D341Med (cell line): Measurements from ENCODE around the gene FRMD4A.
"Not testable (repeated sequence)": the region's sequence is repeated elsewhere in the genome, so short reads cannot be mapped to it uniquely, and the experiment has no call there.

Source experiments
- DNase-seq: peaks from one replicate; pipeline ENCODE4 v3.0.0; 2012; ENCODE audit warnings: low spot score

FRMD4A gene

DNA sequence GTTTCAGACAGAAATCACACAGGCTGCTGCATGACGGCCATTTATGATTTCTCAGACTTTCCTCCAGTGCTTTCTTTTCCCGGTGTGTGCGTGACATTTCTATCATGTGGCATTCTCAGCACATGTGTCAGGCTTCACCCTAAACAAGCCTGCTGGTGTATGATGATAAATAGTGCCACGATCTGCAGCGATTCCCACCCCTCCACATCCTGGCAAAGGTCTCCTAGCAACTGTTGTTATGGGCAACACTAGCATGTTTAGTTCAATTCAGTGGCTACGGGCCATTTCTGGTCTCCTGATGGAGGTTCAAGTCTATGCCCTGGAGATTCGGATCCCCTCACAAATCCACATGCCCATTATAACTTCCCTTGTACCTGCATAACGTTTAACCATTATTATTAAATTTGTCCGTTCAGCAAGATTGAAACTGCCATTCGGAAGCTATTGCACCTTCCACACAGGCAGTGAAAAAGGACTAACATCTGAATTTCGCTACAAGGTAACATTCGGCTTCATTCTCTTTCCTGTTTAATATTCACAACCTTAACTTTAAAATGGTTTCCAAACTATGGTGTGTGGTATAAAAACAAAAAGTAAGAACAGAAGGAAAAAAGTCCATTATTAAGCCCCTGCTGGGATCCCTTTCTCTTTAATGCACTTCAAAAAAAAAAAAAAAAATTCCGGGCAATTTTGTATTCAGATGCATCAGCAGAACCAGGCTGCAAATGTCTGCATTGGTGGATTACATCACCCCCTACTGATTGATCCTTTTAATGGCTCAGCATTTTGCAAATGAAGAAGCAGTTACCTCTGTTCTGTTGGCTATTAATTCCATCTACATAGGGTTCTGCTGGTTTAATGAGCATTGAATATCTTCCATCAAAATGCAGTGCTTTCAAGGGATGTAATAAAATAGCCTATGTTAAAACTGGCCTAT, 90.2 kb downstream of the FRMD4A start:
- no peak for DNase-seq

DNA sequence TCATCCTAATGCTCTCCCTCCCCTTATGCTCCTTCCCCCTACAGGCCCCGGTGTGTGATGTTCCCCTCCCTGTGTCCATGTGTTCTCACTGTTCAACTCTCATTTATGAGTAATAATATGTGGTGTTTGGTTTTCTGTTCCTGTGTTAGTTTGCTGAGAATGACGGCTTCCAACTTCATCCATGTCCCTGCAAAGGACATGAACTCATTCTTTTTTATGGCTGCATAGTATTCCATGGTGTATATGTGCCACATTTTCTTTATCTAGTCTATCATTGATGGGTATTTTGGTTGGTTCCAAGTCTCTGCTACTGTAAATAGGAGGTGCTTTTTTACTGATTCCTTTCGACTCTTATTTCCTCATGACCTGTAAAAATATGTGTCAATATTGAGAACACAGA, 92.1 kb downstream of the FRMD4A start:
- DNase-seq, result not testable (repeated sequence)

DNA sequence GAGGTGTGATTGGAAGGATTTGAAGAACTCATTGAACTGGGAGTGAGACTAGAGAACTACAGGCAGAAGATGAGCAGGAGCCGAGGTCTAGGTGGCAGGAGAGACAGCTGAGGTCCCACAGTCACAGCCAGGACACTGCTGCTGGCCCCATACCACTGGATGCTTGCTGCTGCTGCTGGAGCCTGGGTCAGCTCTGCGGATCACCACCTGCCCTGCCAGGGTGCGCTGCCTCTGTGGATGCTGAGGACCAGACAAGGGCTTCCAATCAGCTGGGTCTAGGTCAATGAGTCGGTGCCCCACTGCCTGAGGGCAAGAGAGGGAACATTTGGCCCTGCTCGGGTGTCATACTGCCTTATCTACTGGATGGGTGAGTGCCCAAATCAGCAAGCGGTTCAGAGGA, 94.4 kb downstream of the FRMD4A start:
- no peak for DNase-seq

DNA sequence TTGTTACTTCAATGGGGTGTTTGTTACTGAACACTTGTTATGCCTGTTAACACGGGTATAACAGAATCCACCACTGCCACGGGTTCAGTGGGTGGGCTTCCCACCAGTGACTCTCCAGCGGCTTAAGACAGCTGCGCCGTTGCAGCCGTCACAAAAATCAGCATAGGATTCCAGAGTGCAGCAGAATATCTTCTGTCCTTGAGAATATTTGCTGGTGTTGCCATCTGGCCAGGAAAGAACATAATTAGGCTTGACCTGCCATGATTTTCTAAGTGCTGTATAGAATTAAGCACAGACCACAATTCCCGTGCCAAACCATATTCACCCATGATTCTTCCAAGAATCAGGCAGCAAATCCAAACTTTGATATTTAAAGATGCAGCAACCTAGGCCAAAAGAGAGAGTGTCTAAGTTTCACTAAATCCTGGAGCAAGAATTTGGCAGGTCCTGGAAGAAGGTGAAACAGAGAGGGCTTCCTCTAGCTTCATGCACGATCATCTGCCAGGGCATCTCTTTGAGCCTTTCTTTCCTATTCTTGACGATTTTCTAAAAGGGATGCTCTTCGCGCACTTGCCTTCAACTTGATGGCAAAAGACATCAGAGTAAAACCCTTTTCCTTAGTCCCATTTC, 95.0 kb downstream of the FRMD4A start:
- DNase-seq, result no peak

DNA sequence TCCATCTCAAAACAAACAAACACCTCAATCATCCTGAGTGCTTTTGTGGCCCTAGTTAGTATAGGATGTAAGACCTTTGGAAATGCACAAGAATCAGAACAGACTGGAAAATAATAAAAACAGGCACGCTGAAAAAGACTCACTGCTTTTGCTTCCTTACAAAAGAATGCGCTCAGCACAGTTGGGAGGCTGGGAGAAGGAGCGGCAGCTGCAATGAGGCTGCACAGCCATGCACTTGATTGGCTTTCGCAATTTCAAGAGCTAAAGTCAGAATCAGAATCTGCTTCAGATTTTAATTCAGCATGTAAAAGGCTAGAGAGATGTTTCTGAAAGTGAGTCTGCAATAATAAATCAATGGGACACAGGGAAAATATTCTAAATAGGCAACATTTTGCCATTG, 97.2 kb downstream of the FRMD4A start:
- no peak for DNase-seq

DNA sequence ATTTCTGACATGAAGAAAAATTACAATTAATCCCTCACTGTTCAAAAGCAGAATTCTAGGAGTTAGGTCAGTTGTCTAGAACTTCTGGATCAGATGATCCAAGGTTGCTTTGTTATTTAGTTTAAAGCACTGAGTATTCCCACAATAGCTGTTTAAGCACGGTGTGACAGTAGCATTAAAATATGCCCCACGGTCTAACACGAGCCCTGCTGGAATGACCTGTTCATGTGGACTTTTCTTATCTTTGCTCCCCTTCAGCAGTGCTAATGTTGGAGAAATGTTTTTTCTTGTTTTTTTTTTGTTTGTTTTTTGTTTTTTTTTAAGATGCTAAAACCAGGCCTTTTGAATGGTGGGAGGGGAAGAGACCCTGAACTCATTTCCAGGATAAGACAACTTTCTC, 101.9 kb downstream of the FRMD4A start:
- DNase-seq, result not testable (repeated sequence)

DNA sequence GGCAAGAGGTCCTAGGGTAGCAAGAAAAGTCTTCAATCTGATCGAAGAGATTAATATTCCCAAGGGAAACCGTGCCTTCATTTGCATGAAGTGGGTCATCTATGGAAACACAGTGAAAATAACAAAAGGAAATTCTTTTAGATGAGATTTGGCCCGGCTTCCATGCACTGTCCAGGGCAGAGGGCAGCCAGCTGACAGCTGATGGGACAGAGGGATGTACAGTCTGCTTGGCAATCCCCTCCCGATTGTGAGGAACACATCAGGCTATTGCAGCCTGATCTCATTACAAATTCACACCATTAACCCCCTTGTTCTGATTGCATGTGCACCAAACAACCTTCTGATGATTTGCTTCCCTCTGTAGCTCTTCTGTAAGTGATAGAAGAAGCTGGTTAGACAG, 105.3 kb downstream of the FRMD4A start:
- no peak for DNase-seq

DNA sequence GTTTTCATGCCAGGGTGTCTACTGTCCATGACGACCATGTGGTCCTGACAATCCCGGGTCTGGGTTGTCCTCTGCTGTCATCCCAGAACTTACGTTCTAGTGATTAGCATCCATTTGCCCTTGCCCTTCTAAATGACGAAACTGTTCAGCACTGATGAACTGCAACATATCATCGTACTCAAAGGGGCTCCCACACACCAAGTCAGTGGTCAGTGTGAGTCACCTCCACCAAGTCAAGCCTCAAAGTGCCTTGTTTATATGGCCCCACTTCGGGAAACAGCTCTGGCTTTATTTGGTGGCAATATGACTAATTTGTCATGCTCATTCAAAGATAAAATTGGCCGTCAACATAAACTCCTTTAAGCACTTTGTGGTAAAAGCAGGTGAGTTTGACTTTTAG, 110.7 kb downstream of the FRMD4A start:
- DNase-seq, result no peak

DNA sequence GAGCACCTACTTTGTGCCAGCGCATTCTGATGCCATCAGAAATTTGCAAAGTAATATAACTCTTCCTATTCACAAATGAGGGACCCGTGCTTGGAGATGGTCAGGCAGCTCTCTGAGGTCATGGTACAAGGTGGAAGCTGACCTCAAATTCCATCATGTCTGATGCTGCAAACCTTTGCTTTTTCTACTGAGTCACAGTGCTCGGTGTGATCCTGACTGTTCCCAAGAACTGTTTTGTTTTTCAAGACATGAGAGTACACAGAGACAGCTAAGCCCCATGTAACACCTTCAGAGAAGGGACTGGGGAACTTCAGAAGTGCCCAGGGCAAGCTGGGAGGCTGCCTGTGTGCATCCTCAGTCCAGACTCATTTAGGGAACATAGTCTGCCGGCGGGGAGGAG, 111.3 kb downstream of the FRMD4A start:
- no peak for DNase-seq

DNA sequence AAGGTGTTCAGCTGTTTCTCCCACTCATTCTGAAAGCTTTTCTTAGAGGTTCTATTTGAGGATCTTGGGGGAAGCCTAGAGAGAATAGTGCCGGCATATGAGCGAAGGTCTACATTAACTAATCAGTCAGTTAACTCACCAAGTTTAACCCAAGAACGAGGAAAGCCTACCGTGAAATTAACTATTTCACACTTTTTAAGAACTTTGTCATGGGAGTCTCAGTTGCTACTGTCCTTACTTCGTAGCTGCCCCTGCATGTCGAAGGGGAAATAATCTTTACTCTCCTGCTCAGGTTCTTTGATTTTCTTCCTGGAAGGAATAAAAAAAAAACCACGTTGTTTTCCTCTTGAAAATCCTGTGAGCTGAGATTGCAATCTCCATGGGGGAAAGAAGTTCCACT, 115.1 kb downstream of the FRMD4A start:
- no peak for DNase-seq

DNA sequence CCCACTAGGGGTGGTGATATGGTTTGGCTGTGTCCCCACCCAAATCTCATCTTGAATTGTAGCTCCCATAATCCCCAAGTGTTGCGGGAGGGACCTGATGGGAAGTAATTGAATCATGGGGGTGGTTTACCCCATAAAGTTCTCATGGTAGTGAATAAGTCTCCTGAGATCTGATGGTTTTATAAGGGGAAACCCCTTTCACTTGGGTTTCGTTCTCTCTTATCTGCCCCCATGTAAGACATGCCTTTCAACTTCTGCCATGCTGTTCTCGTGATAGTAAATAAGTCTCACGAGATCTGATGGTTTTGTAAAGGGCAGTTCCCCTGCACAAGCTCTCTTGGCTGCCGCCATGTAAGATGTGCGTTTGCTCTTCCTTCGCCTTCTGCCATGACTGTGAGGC, 117.0 kb downstream of the FRMD4A start:
- not testable (repeated sequence) for DNase-seq

DNA sequence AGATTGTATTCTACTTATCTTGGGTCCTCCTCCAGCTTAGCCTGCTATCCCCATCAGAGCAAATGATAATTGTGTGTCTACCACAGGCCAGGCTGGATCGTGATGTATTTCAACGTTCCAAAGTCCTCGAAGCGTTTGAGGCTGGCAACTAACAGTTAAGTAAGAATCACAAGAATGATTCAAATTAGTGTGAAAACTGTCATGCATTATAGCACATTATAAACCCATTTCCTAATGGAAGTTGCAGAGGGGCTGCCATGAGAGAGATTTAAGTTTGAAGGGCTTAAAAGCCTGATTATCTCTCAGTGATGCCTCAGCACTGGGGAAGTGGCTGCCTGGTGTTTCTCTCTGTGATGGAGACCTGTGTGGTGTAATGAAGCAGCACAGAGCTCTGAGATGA, 119.1 kb downstream of the FRMD4A start:
- no peak for DNase-seq

DNA sequence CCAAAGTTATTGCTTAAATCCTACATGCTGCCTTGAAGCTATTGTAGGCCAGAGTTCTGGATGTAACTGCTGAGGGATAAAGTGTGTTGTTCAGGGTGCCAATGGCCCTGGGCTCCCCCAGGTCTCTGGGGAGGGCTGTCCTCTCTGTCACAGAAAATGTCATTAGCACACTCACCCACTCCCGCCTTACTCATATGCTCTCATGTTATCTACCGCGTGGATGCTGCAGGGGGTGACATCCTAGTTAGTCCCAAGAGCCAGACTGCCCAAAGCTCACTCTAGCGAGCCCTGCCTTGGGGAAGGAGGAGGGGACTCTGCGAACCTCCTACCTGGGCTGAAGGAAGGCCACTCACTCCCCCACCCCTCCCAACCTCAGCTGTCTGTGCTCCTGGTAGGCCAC, 122.5 kb downstream of the FRMD4A start:
- DNase-seq, result no peak

DNA sequence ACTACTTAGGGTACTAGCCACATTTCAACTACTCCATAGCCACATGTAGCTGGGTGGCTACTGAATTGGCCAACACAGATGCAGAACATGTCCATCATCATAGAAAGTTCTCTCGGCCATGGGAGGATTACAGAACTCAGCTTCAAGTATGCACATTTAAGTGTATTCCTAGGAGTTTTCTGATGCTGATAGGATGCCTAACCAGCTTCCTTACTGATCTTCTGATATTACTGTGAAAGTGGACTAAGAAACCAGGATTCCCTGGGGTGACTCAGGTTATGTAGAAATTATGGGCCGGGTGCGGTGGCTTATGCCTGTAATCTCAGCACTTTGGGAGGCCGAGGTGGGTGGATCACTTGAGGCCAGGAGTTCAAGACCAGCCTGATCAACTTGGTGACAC, 125.5 kb downstream of the FRMD4A start:
- no peak for DNase-seq

DNA sequence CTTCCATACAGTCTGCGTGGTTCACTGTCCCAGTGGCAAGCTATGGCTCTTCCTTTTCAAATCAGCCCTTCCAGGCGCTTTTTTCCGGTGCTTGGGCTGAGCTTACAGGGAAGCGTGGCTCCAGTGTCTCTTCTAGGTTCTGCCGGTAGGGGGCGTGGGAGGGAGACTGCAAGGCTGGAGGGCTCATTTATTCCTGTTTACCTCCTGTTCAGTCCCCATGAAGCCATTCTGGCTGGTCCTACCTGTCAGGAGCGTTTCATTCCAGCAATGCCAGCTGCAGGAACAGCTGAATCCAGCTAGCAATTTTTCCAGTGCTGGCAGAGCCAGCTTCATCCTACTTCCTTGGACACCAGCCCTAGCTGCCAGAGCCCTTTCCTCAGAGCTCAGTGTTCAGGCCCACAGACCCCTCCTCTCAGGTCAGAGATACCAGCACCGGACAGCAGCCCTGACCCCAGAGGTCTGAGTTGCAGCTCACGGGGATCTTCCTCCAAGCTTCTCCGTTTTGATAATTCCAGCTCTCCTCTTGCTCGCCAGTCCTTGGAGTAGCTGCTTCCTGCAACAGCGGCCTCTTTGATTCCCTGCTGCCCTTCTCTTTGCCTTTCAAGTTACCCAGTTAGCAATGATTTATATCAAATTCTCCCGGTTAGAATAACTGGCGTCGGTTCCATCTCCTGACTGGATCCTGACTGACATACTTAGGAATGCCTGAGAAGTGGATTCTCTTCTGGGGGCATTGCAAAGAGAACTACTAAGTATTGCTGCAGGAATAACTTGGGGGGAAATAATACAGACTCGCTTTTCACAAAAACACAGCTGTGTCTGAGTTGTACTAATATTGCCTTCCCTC, 129.8 kb downstream of the FRMD4A start:
- no peak for DNase-seq

DNA sequence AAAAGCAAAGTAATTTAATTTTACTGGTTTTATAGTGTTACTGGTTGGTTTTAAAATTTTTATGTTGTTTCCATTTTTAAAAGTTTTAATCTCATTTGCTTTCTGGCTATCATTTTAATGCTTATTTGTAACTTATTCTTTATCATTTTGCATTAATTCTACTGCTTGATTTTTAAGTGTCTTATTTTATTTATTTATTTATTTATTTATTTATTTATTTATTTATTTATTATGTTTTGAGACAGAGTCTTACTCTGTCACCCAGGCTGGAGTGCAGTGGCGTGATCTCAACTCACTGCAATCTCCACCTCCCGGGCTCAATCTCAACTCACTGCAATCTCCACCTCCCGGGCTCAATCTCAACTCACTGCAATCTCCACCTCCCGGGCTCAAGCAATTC, 131.6 kb downstream of the FRMD4A start:
- DNase-seq, result not testable (repeated sequence)

DNA sequence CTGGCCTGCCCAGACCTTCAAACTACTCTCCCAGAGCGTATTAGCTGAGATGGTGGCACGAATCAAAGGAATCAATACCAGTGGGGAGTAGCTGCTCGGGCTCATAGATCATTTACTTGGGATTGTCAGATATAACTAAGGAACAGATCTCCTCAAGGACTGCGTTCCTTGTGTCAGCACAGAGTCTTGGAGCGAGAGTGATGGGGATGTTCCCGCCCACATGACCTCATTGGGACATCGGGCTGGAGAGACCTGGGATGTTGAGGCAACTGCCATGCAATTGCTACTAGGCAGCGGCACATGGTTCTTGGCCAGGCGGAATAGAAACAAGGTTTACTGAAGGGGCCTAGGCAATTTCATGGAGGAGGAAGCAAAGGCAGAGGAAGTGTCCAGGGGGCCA, 132.6 kb downstream of the FRMD4A start:
- no peak for DNase-seq

DNA sequence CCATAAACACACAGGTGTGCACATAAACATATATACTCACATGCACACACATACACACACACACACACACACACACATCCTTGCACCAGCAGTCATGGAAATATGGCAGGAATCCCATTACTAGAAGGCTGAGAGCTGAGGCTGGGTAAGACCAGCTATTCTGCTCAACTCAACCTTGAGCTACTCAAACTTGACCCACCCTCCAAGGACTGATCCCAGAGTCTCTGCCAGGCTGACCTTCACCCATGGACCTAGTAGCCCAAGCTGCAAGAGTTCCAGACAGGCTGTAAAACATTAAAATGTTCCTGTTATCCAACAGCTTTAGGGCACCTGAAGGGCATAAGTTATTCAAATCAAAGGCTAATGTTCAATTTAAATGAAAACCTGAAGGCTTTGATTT, 134.6 kb downstream of the FRMD4A start:
- DNase-seq, result no peak

DNA sequence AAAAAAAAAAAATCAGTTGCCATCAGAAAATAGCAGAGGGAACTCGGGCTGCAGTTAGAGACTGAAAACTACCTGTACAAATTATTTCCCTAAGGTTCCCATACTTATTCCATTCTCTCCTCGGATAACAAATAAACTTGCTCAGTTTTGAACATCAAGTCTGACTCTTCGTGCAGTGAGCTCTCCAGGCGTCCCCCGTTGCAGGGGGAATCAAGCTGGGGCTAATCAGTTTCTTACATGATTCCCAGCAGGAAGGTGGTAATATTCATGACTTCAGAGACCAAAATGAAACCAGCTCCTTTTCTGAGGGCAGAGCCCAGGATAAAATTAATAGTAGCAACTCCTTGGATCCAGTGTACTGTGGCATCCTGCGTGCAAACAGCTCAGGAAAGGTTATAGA, 135.3 kb downstream of the FRMD4A start:
- no peak for DNase-seq

DNA sequence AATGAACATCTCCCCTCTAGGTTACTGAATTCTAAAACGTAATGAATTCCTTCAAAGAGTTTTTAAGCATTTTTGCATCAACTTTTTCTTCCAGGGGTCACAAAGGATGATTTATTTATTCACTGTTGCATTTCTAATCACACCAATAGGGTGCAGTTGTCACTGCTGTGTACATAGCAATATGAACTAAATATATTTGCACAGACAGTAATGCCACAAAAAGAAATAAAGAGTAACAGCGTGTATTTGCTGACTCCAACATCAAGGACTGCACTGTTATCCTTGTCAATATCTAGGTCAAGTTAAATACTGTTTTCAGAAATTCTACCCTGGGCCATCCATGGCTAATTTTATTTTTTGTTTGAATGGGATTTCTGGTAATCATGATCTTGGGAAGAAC, 138.0 kb downstream of the FRMD4A start:
- no peak for DNase-seq

DNA sequence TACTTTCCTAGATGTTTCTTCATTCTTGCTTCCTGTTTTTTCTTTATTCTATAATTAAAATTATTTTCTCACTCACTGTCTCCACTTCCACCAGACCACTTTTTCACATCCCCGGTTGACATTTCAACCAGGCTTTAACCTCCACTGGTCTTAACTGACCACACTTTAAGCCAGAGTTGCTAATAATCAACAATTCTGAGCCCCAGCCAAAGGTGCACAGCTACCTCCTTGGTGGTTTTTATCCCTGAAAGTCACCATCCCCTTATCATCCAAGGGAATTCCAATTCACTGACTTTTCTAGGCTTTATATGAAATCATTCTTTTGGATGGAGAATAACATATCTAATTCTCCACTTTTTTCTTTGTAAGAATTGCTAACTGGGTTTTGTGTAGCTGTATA, 138.9 kb downstream of the FRMD4A start:
- no peak for DNase-seq

DNA sequence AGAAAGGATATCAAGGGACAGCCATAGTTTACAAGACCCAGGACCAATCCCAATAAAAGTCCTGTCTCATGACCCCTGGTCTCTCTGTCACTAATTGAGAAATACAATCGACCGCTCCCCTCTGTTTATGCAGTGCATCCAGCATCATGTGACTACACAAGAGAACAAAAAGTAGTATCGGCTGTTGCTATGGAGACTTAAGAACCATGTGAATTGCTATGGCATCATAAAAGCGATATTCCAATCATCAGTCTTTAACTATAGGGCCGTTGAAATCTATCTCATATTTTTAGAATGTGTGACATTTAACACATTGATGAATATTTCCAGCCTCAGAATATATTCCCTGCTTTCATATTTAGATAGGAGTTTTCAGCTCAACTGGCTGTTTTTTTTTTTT, 139.3 kb downstream of the FRMD4A start:
- DNase-seq, result no peak

DNA sequence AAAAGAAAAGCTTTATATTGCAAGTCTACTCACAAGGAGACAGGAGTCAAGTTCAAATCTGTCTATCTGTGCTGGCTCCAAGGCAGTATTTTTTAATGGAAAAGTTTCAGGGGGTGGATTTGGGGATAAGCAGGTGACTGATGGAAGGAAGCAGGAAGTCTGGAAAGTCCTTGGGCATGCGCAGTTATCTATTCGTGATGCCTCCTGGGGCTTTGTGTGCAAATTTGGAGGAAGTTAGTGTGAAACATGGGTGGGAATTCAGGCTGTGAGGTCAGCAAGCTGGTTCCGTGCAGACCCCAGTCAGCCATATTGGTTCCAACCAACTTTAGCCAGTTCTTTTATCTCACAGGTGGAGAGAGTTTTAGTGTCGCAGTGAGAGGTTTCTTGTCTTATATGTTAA, 140.0 kb downstream of the FRMD4A start:
- DNase-seq, result no peak
